Nephron progenitor cell (in vitro differentiated cells): Measurements from ENCODE around the gene ONECUT2.

Source experiments
- DNase-seq: peaks from one replicate; pipeline ENCODE4 v3.0.0; 2021
- H3K27ac Mint-ChIP-seq: 2 replicates; pipeline ENCODE4 v1.8.0; 2021; ENCODE audit warnings: mild to moderate bottlenecking, moderate library complexity, mixed read lengths
- H3K27me3 Mint-ChIP-seq: 2 replicates; pipeline ENCODE4 v1.8.0; 2021; ENCODE audit warnings: mild to moderate bottlenecking, low read depth, mixed read lengths; ENCODE audit not compliant: poor library complexity
- H3K36me3 Mint-ChIP-seq: 2 replicates; pipeline ENCODE4 v1.8.0; 2021; ENCODE audit warnings: low read depth, mixed read lengths
- H3K4me1 Mint-ChIP-seq: 2 replicates; pipeline ENCODE4 v1.8.0; 2021; ENCODE audit warnings: mixed read lengths
- H3K4me3 Mint-ChIP-seq: 2 replicates; pipeline ENCODE4 v1.8.0; 2021; ENCODE audit warnings: mild to moderate bottlenecking, moderate library complexity, mixed read lengths
- H3K9me3 Mint-ChIP-seq: 2 replicates; pipeline ENCODE4 v1.8.0; 2021; ENCODE audit warnings: mild to moderate bottlenecking, moderate library complexity, mixed read lengths
- TF ChIP-seq, protein P1 (sequence below): fragments of 200-600 bp; sonication (generic); IDR thresholded peaks from 2 replicates; pipeline ENCODE4 v1.5.0; 2021; ENCODE audit warnings: antibody characterized with exemption

Gene ONECUT2

DNA sequence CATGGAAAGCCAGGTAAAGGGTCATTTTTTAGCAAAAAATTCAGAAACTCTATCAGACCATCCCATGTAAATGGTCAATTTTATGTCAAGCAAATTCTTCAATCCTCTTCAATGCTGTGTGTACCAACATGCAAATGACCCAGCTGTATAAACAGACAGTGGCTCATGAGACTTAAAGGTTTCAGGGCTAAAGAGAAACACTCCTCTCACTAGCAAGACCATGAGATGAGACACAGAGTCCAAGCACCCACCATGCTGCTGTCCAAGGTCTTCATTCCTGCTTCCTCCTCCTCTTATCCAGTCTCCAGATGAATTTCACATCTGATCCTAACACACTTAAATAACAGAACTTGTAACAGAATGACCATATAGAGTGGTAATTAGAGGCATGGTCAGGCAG, 30.8 kb upstream of the ONECUT2 start:
- H3K27ac Mint-ChIP-seq = no peak overlapping the region
- DNase-seq = no peak
- no peaks in the 10 kb centered on the region for H3K36me3 Mint-ChIP-seq
- TF ChIP-seq, protein P1, sequence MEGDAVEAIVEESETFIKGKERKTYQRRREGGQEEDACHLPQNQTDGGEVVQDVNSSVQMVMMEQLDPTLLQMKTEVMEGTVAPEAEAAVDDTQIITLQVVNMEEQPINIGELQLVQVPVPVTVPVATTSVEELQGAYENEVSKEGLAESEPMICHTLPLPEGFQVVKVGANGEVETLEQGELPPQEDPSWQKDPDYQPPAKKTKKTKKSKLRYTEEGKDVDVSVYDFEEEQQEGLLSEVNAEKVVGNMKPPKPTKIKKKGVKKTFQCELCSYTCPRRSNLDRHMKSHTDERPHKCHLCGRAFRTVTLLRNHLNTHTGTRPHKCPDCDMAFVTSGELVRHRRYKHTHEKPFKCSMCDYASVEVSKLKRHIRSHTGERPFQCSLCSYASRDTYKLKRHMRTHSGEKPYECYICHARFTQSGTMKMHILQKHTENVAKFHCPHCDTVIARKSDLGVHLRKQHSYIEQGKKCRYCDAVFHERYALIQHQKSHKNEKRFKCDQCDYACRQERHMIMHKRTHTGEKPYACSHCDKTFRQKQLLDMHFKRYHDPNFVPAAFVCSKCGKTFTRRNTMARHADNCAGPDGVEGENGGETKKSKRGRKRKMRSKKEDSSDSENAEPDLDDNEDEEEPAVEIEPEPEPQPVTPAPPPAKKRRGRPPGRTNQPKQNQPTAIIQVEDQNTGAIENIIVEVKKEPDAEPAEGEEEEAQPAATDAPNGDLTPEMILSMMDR = no peak
- no peaks in the 10 kb centered on the region for H3K4me1 Mint-ChIP-seq
- H3K27me3 Mint-ChIP-seq = peaks cover 17% of the 10 kb centered on the region
- H3K4me3 Mint-ChIP-seq = no peak overlapping the region
- peaks cover 4% of the 10 kb centered on the region for H3K9me3 Mint-ChIP-seq

DNA sequence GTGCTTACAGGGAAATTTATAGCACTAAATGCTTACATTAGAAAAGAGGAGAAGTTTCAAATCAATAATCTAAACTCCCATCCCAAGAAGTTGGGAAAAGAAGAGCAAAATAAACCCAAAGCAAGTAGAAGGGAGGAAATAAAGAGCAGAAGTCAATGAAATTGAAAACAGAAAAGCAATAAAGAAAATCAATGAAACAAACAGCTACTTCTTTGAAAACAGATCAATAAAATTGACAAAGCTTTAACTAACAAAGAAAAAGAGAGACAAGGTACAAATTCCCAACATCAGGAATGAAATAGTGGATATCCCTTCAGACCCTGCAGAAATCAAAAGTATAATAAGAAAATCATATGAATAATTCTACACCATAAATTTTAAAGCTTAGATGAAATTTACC, 25.5 kb upstream of the ONECUT2 start:
- Mint-ChIP-seq H3K27me3 (peaks cover 13% of the 10 kb centered on the region), H3K27ac (no peak overlapping the region), H3K4me3 (no peak overlapping the region), H3K9me3 (peaks cover 13% of the 10 kb centered on the region), H3K36me3 (no peaks in the 10 kb centered on the region), H3K4me1 (no peaks in the 10 kb centered on the region)
- TF ChIP-seq, protein P1 = no peak
- no peak for DNase-seq

DNA sequence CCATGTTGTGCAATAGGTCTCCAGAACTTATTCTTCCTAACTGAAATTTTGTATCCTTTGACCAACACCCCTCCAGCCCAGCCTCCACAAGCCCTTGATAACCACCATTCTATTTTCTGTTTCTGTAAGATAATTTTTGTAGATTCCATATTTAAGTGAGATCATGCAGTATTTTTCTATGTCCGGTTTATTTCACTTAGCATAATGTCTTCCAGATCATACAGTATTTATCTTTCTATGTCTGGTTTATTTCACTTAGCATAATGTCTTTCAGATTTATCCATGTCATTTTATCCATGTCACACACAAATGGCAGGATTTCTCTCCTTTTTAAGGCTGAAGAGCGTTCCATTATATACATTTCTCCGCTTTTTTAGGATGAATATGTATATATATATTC, 24.4 kb upstream of the ONECUT2 start:
- Mint-ChIP-seq H3K27me3 (peaks cover 21% of the 10 kb centered on the region), H3K27ac (no peak overlapping the region), H3K4me1 (no peaks in the 10 kb centered on the region), H3K36me3 (no peaks in the 10 kb centered on the region), H3K4me3 (no peak overlapping the region), H3K9me3 (peaks cover 13% of the 10 kb centered on the region)
- DNase-seq = no peak
- TF ChIP-seq, protein P1 = no peak

DNA sequence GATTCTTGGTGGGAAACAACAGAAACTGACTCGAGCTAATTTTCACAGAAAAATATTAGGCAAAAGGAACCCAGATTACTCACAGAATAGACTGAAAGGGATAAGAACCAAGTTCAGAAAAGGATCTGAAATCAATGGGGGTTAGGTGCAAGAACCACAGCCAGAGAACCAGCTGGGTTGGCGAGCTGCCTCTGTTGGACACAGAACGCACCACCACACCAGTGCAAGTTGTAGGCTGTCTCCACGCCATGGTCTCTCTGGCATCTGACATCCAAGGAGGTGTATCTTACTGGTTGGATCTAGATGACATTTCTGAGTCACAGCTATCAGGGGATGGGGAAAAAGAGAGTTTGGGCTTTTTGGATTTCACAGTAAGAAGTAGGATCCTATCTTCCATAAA, 18.6 kb upstream of the ONECUT2 start:
- DNase-seq = no peak
- TF ChIP-seq, protein P1 = no peak
- Mint-ChIP-seq H3K27me3 (peaks cover 34% of the 10 kb centered on the region), H3K9me3 (peaks cover 6% of the 10 kb centered on the region), H3K4me3 (no peak overlapping the region), H3K27ac (no peak overlapping the region), H3K36me3 (no peaks in the 10 kb centered on the region), H3K4me1 (no peaks in the 10 kb centered on the region)

DNA sequence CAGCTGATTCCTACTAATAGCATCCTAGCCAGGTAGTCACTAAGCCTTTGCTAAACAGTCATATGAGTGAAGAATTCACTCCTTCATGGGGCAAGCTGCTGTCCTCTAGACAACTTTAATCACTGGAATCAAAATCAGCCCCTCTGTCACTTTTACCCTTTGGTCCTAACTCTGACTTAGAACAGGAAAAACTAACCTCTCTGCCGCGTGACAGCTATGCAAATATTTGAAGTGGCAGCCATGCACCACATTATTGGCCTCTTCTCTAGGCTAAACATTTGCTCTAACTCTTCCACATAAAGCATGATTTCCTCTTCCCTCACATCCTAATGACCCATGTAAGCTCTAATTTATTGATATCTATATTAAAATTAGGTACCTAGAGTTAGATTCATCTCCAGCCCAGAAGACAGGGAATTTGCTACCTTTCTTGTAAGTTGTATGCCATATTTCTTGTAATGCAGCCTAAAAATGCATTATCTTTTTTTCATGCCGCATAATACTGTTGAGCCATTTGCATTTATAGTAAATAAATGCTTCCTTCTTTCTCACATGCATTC, 12.8 kb upstream of the ONECUT2 start:
- H3K27me3 Mint-ChIP-seq = peaks cover 58% of the 10 kb centered on the region
- H3K4me3 Mint-ChIP-seq = no peak overlapping the region
- no peaks in the 10 kb centered on the region for H3K4me1 Mint-ChIP-seq
- TF ChIP-seq, protein P1 = no peak
- no peak overlapping the region for H3K27ac Mint-ChIP-seq
- peaks cover 19% of the 10 kb centered on the region for H3K9me3 Mint-ChIP-seq
- no peak for DNase-seq
- no peaks in the 10 kb centered on the region for H3K36me3 Mint-ChIP-seq

DNA sequence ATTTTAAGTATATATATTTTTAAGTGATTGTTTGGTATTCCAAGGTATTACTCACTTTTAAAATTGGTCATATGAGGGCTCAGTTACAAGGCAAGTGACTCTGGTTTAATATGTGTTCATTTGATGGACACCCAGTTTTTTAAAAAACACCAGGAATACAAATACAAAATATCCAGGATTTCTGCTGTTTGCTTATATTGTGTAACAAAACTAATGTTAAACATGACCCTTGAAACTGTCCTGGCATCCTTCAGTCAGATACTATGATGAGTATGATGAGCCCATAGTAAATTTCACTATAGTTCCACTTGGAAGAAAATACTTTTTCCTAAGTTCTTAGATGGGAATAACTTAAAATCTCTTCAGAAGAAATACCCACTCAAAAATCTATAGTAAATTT, 11.4 kb upstream of the ONECUT2 start:
- peaks cover 20% of the 10 kb centered on the region for H3K9me3 Mint-ChIP-seq
- H3K36me3 Mint-ChIP-seq = no peaks in the 10 kb centered on the region
- H3K27me3 Mint-ChIP-seq = peaks cover 73% of the 10 kb centered on the region
- H3K27ac Mint-ChIP-seq = no peak overlapping the region
- peaks cover under 1% of the 10 kb centered on the region for H3K4me1 Mint-ChIP-seq
- TF ChIP-seq, protein P1 = no peak
- no peak overlapping the region for H3K4me3 Mint-ChIP-seq
- no peak for DNase-seq
